BJ (cell line): ENCODE measurements around the gene RASGRF2. TPM values are rescaled to one million over a fixed set of nuclear protein-coding genes. Genes with fewer than 3 reads are reported as not detected.

Source experiments
- CTCF ChIA-PET: fragments of 350-600 bp; formaldehyde crosslinking; extraction: SDS; loops from one replicate; lab custom pipeline; 2021; ENCODE audit warnings: antibody characterized with exemption, inconsistent platforms; lab: Yijun Ruan, JAX
- POLR2A ChIA-PET: fragments of 300-600 bp; sonication (Branson Sonifier 250); formaldehyde crosslinking; extraction: SDS; loops from one replicate; lab custom pipeline; 2021; ENCODE audit warnings: antibody characterized with exemption; lab: Charles Lee
- DNase-seq: peaks from one replicate; pipeline ENCODE4 v3.0.0-alpha.2; 2011; ENCODE audit warnings: low read depth
- H3K27me3 ChIP-seq: 2 replicates; pipeline ENCODE4 v1.6.0; 2011; ENCODE audit warnings: low read length; ENCODE audit not compliant: control insufficient read depth, insufficient read depth
- H3K36me3 ChIP-seq: 2 replicates; pipeline ENCODE4 v1.5.1; 2011; ENCODE audit warnings: low read length; ENCODE audit not compliant: control insufficient read depth, insufficient read depth
- H3K4me3 ChIP-seq: 2 replicates; pipeline ENCODE4 v1.5.1; 2011; ENCODE audit warnings: low read depth, mild to moderate bottlenecking, control low read depth, low read length
- polyA plus RNA-seq: library from polyadenylated mRNA; depleted of rRNA; stranded (reverse); fragments of >200 nt; gene quantifications from 2 replicates; pipeline ENCODE4 v1.2.3, GENCODE V29; 2011
- TF ChIP-seq, protein P1 (sequence below): IDR thresholded peaks from 2 replicates; pipeline ENCODE4 v1.5.1; 2011; ENCODE audit warnings: low read depth, mild to moderate bottlenecking, control low read depth, inconsistent platforms, low read length, moderate library complexity; ENCODE audit not compliant: insufficient read depth

RASGRF2 gene
- polyA plus RNA-seq, 1 experiment: 0.85 TPM

DNA sequence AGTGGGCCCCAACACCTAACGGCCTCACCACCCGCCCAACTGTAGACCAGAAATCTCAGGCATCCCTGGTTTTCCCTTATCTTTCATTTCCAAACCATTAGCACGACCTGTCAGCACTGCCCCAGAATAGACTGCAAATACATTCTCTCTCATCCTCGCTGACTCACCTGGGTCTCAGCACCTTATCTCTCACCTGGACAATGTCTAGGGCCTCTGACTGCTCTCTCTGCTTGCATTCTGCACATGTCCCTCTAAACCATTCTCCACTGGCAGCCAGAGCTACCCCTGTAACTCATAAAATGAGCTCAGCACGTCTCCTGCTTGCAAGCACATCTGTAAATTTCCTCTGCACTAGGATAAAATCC, 285.7 kb downstream of the RASGRF2 start:
- Histone ChIP-seq H3K4me3 (no peak overlapping the region), H3K36me3 (no peaks in the 10 kb centered on the region), H3K27me3 (no peaks in the 10 kb centered on the region)
- no peak for DNase-seq
- TF ChIP-seq, protein P1, sequence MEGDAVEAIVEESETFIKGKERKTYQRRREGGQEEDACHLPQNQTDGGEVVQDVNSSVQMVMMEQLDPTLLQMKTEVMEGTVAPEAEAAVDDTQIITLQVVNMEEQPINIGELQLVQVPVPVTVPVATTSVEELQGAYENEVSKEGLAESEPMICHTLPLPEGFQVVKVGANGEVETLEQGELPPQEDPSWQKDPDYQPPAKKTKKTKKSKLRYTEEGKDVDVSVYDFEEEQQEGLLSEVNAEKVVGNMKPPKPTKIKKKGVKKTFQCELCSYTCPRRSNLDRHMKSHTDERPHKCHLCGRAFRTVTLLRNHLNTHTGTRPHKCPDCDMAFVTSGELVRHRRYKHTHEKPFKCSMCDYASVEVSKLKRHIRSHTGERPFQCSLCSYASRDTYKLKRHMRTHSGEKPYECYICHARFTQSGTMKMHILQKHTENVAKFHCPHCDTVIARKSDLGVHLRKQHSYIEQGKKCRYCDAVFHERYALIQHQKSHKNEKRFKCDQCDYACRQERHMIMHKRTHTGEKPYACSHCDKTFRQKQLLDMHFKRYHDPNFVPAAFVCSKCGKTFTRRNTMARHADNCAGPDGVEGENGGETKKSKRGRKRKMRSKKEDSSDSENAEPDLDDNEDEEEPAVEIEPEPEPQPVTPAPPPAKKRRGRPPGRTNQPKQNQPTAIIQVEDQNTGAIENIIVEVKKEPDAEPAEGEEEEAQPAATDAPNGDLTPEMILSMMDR: no peak
- ChIA-PET CTCF (no interaction called here), POLR2A (no interaction called here)

DNA sequence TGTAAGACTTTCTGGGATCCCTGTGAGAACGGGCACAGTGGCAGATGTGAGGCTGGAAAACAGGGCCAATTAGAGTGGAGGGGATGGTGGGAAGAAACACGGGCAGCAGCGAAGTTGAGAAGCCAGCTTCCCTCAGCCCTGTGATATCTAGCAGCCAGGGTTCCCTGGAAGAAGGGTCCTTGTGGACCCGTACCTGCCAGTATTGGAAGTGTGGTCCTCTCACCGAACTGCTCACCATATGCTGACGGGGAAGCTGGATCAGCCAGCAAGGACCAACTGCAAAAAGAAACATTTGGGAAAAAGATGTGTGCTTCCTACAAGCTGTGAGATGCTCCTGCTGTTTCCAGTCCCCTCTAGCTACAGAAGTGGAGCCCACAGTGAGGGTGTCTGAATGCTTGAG, 286.5 kb downstream of the RASGRF2 start:
- ChIA-PET CTCF (interaction anchor here (0.8 kb wide), 1 partner anchor 50 kb away, joined by 3 read pairs; no protein-coding TSS in a partner anchor), POLR2A (no interaction called here)

DNA sequence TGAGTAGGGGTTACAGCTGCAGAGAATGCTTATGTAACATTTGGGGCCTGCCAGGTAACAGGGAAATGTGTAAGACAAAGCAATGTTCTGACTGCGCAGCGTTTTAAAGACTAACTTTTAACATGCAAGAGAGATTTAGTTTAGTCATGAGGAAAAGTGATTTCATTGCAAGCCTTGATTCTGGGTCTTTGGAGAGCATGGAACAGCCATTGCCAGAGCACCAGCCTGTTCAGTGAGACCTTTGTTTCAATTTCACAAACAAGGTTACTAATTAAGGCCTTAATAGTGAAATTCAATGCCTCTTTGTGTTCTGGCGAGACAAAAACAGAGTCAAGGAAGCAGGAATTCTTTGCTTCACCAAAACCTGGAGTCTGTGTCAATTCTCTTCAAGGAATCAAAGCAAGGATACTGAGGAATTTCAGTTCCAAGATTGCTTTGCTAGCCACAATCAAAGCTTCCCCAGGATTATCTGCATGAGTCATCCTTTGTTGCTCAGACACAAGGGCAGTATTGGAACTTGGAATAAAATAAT, 287.3 kb downstream of the RASGRF2 start:
- DNase-seq: no peak
- ChIA-PET POLR2A (no interaction called here), CTCF (interaction anchor here (0.8 kb wide), 1 partner anchor 50 kb away, joined by 3 read pairs; no protein-coding TSS in a partner anchor)

More for the DNA sequence above, 286.5 kb downstream of the RASGRF2 start:
- Histone ChIP-seq H3K36me3 (no peaks in the 10 kb centered on the region), H3K4me3 (no peak overlapping the region), H3K27me3 (no peaks in the 10 kb centered on the region)
- TF ChIP-seq, protein P1: no peak
- no peak for DNase-seq

DNA sequence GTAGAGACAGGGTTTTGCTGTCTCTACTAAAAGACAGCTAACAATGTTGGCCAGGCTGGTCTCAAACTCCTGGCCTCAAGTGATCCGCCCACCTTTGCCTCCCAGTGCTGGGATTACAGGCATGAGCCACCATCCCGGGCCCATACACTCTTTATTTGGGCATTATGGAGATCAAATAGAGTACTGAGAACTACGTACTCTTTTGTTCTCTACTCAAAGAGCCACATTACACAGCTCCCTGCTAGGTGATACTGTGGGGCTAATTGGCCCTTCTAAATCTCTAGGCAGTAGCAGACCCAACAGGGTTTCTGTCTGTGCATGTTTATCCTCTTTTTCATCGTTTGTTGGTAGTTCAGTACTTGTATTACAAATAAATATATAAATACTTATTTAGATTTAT, 289.1 kb downstream of the RASGRF2 start:
- ChIA-PET POLR2A (interaction anchor here (0.6 kb wide), 1 partner anchor 55 kb away, joined by 3 read pairs; no protein-coding TSS in a partner anchor), CTCF (no interaction called here)
- no peaks in the 10 kb centered on the region for H3K36me3 ChIP-seq
- TF ChIP-seq, protein P1: no peak
- no peaks in the 10 kb centered on the region for H3K27me3 ChIP-seq
- no peak for DNase-seq
- H3K4me3 ChIP-seq: no peak overlapping the region

More for the DNA sequence above, 287.3 kb downstream of the RASGRF2 start:
- Histone ChIP-seq H3K36me3 (no peaks in the 10 kb centered on the region), H3K27me3 (no peaks in the 10 kb centered on the region), H3K4me3 (no peak overlapping the region)
- TF ChIP-seq, protein P1: no peak

DNA sequence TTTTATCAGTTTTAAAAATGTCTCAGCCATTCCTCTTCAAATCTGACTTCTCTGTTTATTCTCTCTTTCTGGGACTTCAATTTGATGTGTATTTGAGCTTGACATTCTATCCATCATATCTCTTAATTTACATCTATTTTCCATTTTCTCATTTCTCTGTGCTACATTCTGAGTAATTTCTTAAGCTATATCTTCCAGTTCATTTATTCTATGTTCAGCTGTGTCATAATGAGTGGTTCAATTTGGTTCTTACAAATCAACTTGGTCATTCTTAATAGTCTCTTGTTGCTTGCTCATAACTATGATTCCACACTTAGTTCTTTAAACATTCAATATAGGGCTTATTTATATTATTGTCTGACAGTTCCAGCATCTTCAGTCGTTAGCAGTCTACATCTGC, 289.8 kb downstream of the RASGRF2 start:
- ChIA-PET POLR2A (no interaction called here), CTCF (interaction anchor here (0.7 kb wide), 1 partner anchor 225 kb away, joined by 3 read pairs; no protein-coding TSS in a partner anchor)
- H3K36me3 ChIP-seq: no peaks in the 10 kb centered on the region
- TF ChIP-seq, protein P1: no peak
- DNase-seq: no peak
- H3K4me3 ChIP-seq: no peak overlapping the region
- no peaks in the 10 kb centered on the region for H3K27me3 ChIP-seq
